PC-9 (cell line): Measurements from ENCODE around the gene CLEC4M. TPM values are rescaled to one million over a fixed set of nuclear protein-coding genes. Genes with fewer than 3 reads are reported as not detected.

Experiments
- BruUV-seq: library from RNA; stranded (reverse); fragments of 400-500 nt; replicated peaks from 2 replicates; lab custom pipeline; 2021; lab: Mats Ljungman, UMichigan
- CTCF ChIA-PET: fragments of 300-600 bp; sonication (Branson Sonifier 250); formaldehyde crosslinking; loops from one replicate; lab custom pipeline; 2022; ENCODE audit warnings: antibody characterized with exemption; lab: Charles Lee
- POLR2A ChIA-PET: fragments of 300-600 bp; sonication (Branson Sonifier 250); formaldehyde crosslinking; loops from one replicate; lab custom pipeline; 2022; ENCODE audit warnings: antibody characterized with exemption; ENCODE audit not compliant: unreplicated experiment; lab: Charles Lee
- DNase-seq, 2 experiments: peaks; one replicate each; pipeline versions ENCODE4 v3.0.0 to v3.0.0-alpha.2; 2015 to 2022; ENCODE audit warnings: mixed read lengths in 1 of 2
- H2AFZ ChIP-seq: fragments of 200-600 bp; sonication (generic); 2 replicates; pipeline ENCODE4 v1.8.1; 2017; ENCODE audit warnings: antibody characterized with exemption
- H3F3A ChIP-seq: fragments of 200-600 bp; sonication (generic); 2 replicates; pipeline ENCODE4 v1.8.1; 2017; ENCODE audit warnings: antibody characterized with exemption, mild to moderate bottlenecking, low read depth; ENCODE audit not compliant: insufficient read depth
- H3K27ac ChIP-seq: fragments of 200-600 bp; sonication (generic); 2 replicates; pipeline ENCODE4 v1.6.1; 2016; ENCODE audit warnings: mixed run types
- H3K27me3 ChIP-seq: fragments of 200-600 bp; sonication (generic); 2 replicates; pipeline ENCODE4 v1.6.1; 2016; ENCODE audit warnings: low read depth, mixed run types; ENCODE audit not compliant: insufficient read depth
- H3K36me3 ChIP-seq: fragments of 200-600 bp; sonication (generic); 2 replicates; pipeline ENCODE4 v1.6.1; 2016; ENCODE audit warnings: low read depth, mixed run types
- H3K4me1 ChIP-seq: fragments of 200-600 bp; sonication (generic); replicated peaks from 2 replicates; pipeline ENCODE4 v1.6.1; 2016; ENCODE audit warnings: mixed run types; ENCODE audit not compliant: insufficient read depth
- H3K4me2 ChIP-seq: fragments of 200-600 bp; sonication (generic); 2 replicates; pipeline ENCODE4 v1.6.1; 2017; ENCODE audit warnings: mixed run types
- H3K4me3 ChIP-seq: fragments of 200-600 bp; sonication (generic); 2 replicates; pipeline ENCODE4 v1.6.1; 2016; ENCODE audit warnings: mixed run types
- H3K79me2 ChIP-seq: fragments of 200-600 bp; sonication (generic); 2 replicates; pipeline ENCODE4 v1.6.1; 2017; ENCODE audit warnings: low read depth, mixed run types
- H3K9me2 ChIP-seq: fragments of 200-600 bp; sonication (generic); 2 replicates; pipeline ENCODE4 v1.8.1; 2017; ENCODE audit warnings: mild to moderate bottlenecking; ENCODE audit not compliant: insufficient read depth
- H3K9me3 ChIP-seq: fragments of 200-600 bp; sonication (generic); 2 replicates; pipeline ENCODE4 v1.8.1; 2016; ENCODE audit warnings: low read depth; ENCODE audit not compliant: insufficient read depth
- H4K20me1 ChIP-seq: fragments of 200-600 bp; sonication (generic); 2 replicates; pipeline ENCODE4 v1.8.1; 2017; ENCODE audit not compliant: insufficient read depth
- EZH2 ChIP-seq: fragments of 200-600 bp; sonication (generic); IDR thresholded peaks from 2 replicates; pipeline ENCODE4 v1.8.0; 2017; ENCODE audit warnings: antibody characterized with exemption, low read depth
- intact Hi-C: fragments of 100-400 bp; cut with micrococcal nuclease; formaldehyde crosslinking; loops from one replicate; pipeline ENCODE4 v1.10.0; 2022; ENCODE audit not compliant: unreplicated experiment
- total RNA-seq: library from RNA; stranded (reverse); gene quantifications from 2 replicates; pipeline ENCODE4 v1.2.3, GENCODE V29; 2021
- TF ChIP-seq, protein P1 (sequence below): fragments of 200-600 bp; sonication (generic); conservative IDR thresholded peaks from 2 replicates; pipeline ENCODE4 v1.6.1; 2017; ENCODE audit warnings: mixed run types, antibody characterized with exemption, mild to moderate bottlenecking, moderate library complexity

CLEC4M gene
- total RNA-seq, 1 experiment from 2014 or later = not detected

DNA sequence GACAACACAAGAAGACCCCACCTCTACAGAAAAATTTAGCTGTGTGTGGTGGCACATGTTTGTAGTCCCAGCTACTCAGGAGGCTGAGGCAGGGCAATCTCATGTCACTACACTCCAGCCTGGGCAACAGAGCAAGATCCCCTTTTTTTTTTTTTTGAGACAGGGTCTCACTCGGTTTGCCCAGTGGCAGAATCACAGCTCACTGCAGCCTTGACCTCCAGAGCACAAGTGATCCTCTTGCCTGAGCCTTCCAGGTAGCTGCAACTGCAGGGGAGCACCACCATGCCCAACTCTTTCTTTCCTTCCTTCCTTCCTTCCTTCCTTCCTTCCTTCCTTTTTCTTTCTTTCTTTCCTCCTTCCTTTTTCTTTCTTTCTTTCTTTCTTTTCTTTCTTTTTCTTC is 26.9 kb upstream of the CLEC4M start:
- Histone ChIP-seq H3K4me1 (peaks cover 7% of the 10 kb centered on the region), H3K27ac (no peak overlapping the region), H3F3A (no peaks in the 10 kb centered on the region), H4K20me1 (no peaks in the 10 kb centered on the region), H3K27me3 (peaks cover 48% of the 10 kb centered on the region), H3K36me3 (no peaks in the 10 kb centered on the region), H3K79me2 (no peaks in the 10 kb centered on the region), H3K4me3 (no peak overlapping the region), H3K4me2 (no peak overlapping the region), H3K9me2 (no peaks in the 10 kb centered on the region), H2AFZ (no peak overlapping the region), H3K9me3 (no peaks in the 10 kb centered on the region)
- POLR2A ChIA-PET = no interaction called here
- no TSS peak for BruUV-seq
- DNase-seq = no peak
- TF ChIP-seq, protein P1, sequence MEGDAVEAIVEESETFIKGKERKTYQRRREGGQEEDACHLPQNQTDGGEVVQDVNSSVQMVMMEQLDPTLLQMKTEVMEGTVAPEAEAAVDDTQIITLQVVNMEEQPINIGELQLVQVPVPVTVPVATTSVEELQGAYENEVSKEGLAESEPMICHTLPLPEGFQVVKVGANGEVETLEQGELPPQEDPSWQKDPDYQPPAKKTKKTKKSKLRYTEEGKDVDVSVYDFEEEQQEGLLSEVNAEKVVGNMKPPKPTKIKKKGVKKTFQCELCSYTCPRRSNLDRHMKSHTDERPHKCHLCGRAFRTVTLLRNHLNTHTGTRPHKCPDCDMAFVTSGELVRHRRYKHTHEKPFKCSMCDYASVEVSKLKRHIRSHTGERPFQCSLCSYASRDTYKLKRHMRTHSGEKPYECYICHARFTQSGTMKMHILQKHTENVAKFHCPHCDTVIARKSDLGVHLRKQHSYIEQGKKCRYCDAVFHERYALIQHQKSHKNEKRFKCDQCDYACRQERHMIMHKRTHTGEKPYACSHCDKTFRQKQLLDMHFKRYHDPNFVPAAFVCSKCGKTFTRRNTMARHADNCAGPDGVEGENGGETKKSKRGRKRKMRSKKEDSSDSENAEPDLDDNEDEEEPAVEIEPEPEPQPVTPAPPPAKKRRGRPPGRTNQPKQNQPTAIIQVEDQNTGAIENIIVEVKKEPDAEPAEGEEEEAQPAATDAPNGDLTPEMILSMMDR = no peak
- TF ChIP-seq EZH2 = no peak
- CTCF ChIA-PET = no interaction called here
- intact Hi-C loops = no loop called here

DNA sequence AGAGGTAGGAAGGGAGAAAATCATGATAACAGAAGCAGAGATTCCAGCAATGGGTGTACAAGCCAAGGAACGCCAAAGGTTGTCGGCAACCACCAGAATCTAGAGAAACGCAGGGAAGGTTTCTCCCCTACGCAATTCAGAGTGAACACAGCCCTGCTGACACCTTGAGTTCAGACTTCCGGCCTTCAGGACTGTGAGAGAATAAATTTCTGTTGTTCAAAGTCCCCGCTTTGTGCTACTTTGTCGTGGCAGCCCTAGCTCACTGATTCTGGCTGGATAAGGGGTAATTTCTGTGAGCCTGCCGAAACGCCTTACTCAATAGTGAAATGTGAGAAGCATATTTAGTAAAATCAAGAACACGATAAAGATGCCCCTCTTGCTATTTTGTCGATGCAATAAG is 25.8 kb upstream of the CLEC4M start:
- Histone ChIP-seq H4K20me1 (no peaks in the 10 kb centered on the region), H2AFZ (no peak overlapping the region), H3K27me3 (peaks cover 45% of the 10 kb centered on the region), H3K79me2 (no peaks in the 10 kb centered on the region), H3K9me3 (no peaks in the 10 kb centered on the region), H3K36me3 (no peaks in the 10 kb centered on the region), H3K4me2 (no peak overlapping the region), H3K9me2 (no peaks in the 10 kb centered on the region), H3K4me1 (peaks cover 7% of the 10 kb centered on the region), H3F3A (no peaks in the 10 kb centered on the region), H3K4me3 (no peak overlapping the region), H3K27ac (no peak overlapping the region)
- POLR2A ChIA-PET = no interaction called here
- no peak for DNase-seq
- intact Hi-C loops = no loop called here
- no TSS peak for BruUV-seq
- no peak for TF ChIP-seq EZH2
- TF ChIP-seq, protein P1 = no peak
- CTCF ChIA-PET = no interaction called here

DNA sequence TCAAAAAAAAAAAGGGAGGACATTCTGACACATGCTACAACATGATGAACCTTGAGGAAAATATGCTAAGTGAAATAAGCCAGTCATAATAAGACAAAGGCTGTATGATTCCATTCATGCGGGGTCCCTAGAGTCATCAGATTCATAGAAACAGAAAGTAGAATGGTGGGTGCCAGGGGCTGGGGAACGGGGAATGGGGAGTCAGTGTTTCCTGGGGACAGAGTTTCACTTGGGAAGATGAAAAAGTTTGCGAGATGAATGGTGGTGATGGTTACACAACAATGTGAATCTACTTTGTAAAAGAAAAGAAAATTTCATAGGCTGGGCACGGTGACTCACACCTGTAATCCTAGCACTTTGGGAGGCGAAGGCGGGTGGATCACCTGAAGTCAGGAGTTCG is 25.0 kb upstream of the CLEC4M start:
- Histone ChIP-seq H3K36me3 (no peaks in the 10 kb centered on the region), H2AFZ (no peak overlapping the region), H3K9me3 (no peaks in the 10 kb centered on the region), H3K79me2 (no peaks in the 10 kb centered on the region), H3F3A (no peaks in the 10 kb centered on the region), H4K20me1 (no peaks in the 10 kb centered on the region), H3K4me3 (no peak overlapping the region), H3K27me3 (peaks cover 47% of the 10 kb centered on the region), H3K4me1 (peaks cover 7% of the 10 kb centered on the region), H3K27ac (no peak overlapping the region), H3K9me2 (no peaks in the 10 kb centered on the region), H3K4me2 (no peak overlapping the region)
- BruUV-seq = no TSS peak
- intact Hi-C loops = no loop called here
- TF ChIP-seq, protein P1 = no peak
- TF ChIP-seq EZH2 = no peak
- ChIA-PET CTCF (no interaction called here), POLR2A (no interaction called here)
- DNase-seq = no peak
